ENCODE data around the gene TUBA3E. TPM values are rescaled to one million over a fixed set of nuclear protein-coding genes. Genes with fewer than 3 reads are reported as not detected.

The TUBA3E gene
- total and polyA plus RNA-seq, 9 of the 15 experiments (the other 6 are each of a cell fraction or from before 2014, with no cell fraction given), result 0.09 to 0.30 (median 0.13) TPM; not detected in 3

GRCh38 chr2:130181325-130181879, 16.8 kb downstream of the TUBA3E start, which contains the start of gene SMPD4 (continued):
- TF ChIP-seq, protein P1, sequence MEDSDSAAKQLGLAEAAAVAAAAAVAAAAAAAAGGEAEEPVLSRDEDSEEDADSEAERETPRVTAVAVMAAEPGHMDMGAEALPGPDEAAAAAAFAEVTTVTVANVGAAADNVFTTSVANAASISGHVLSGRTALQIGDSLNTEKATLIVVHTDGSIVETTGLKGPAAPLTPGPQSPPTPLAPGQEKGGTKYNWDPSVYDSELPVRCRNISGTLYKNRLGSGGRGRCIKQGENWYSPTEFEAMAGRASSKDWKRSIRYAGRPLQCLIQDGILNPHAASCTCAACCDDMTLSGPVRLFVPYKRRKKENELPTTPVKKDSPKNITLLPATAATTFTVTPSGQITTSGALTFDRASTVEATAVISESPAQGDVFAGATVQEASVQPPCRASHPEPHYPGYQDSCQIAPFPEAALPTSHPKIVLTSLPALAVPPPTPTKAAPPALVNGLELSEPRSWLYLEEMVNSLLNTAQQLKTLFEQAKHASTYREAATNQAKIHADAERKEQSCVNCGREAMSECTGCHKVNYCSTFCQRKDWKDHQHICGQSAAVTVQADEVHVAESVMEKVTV (CRISPR knock-in tag; IDR thresholded peaks at IDR 0.05), result no peak
- no peak for TF ChIP-seq ZNF511 (CRISPR knock-in tag; IDR thresholded peaks at IDR 0.05)
- no peak for TF ChIP-seq RAD51 (IDR thresholded peaks at IDR 0.05; ENCODE audit: borderline replicate concordance, low read depth)
- no peak for TF ChIP-seq EZH2 (IDR thresholded peaks at IDR 0.05; ENCODE audit: borderline replicate concordance, low read depth, low read length)
- TF ChIP-seq SETDB1 (IDR thresholded peaks at IDR 0.05; ENCODE audit: low read length), result no peak
- TF ChIP-seq ZNF668 (CRISPR knock-in tag; IDR thresholded peaks at IDR 0.05), result no peak
- no peak for TF ChIP-seq DNMT1 (IDR thresholded peaks at IDR 0.05)
- TF ChIP-seq SMAD3 (CRISPR knock-in tag; conservative IDR thresholded peaks at IDR 0.05), result no peak

Measured in K562 (cell line).